K562 (cell line): Measurements from ENCODE around the gene NFE2. TPM values are rescaled to one million over a fixed set of nuclear protein-coding genes. Genes with fewer than 3 reads are reported as not detected.

Source experiments
- BRD4 ChIP-seq: fragments of 200-600 bp; sonication (generic); IDR thresholded peaks from 2 replicates; pipeline ENCODE4 v1.6.1; 2017; ENCODE audit warnings: inconsistent platforms
- CBX3 ChIP-seq, 2 experiments: IDR thresholded peaks; 1 replicate in 1 of 2; 2 replicates in 1 of 2; pipeline ENCODE4 v1.6.1; 2012; ENCODE audit warnings: inconsistent platforms in 2 of 2, low read length in 2 of 2, borderline replicate concordance in 1 of 2, control low read depth in 1 of 2
- COPS2 ChIP-seq: fragments of 450-650 bp; conservative IDR thresholded peaks from 2 replicates; pipeline ENCODE4 v1.6.1; 2016; ENCODE audit warnings: mild to moderate bottlenecking, moderate library complexity
- FOXK1 ChIP-seq: sonication (generic); formaldehyde crosslinking; IDR thresholded peaks from 2 replicates; pipeline ENCODE4 v1.8.0; 2022; ENCODE audit warnings: missing genetic modification reagents, mild to moderate bottlenecking, borderline replicate concordance
- GTF2A2 ChIP-seq: IDR thresholded peaks from 2 replicates; pipeline ENCODE4 v1.6.1; 2016; ENCODE audit warnings: mild to moderate bottlenecking, missing genetic modification characterization, missing compliant biosample characterization
- HLTF ChIP-seq: fragments of 450-650 bp; IDR thresholded peaks from 2 replicates; pipeline ENCODE4 v1.6.1; 2016
- HOMEZ ChIP-seq: fragments of 250-450 bp; sonication (Bioruptor Pico); IDR thresholded peaks from 2 replicates; pipeline ENCODE4 v1.4.0; 2020; ENCODE audit warnings: mild to moderate bottlenecking, moderate library complexity
- KAT7 ChIP-seq: sonication (generic); formaldehyde crosslinking; IDR thresholded peaks from 2 replicates; pipeline ENCODE4 v1.8.0; 2022; ENCODE audit warnings: missing genetic modification reagents, mild to moderate bottlenecking, borderline replicate concordance
- KLF1 ChIP-seq: fragments of 450-650 bp; IDR thresholded peaks from 2 replicates; pipeline ENCODE4 v1.6.1; 2016; ENCODE audit warnings: missing genetic modification characterization, missing compliant biosample characterization
- POLR2A ChIP-seq: fragments of 450-650 bp; conservative IDR thresholded peaks from 2 replicates; pipeline ENCODE4 v1.6.1; 2016
- POLR2B ChIP-seq: fragments of 450-650 bp; IDR thresholded peaks from 2 replicates; pipeline ENCODE4 v1.6.1; 2018; ENCODE audit warnings: low read depth; ENCODE audit not compliant: partially characterized antibody
- PPARD ChIP-seq: fragments of 250-450 bp; sonication (Bioruptor Pico); IDR thresholded peaks from 2 replicates; pipeline ENCODE4 v1.8.0; 2022; ENCODE audit warnings: inconsistent platforms, mild to moderate bottlenecking, moderate library complexity
- RBFOX2 ChIP-seq: fragments of 200-400 bp; formaldehyde crosslinking; IDR thresholded peaks from 2 replicates; pipeline ENCODE4 v1.6.1; 2017; ENCODE audit warnings: low read depth, mild to moderate bottlenecking, low read length, moderate library complexity
- SAFB ChIP-seq: fragments of 200-400 bp; formaldehyde crosslinking; IDR thresholded peaks from 2 replicates; pipeline ENCODE4 v1.6.1; 2017; ENCODE audit warnings: low read depth, low read length, borderline replicate concordance
- SLC30A9 ChIP-seq: fragments of 250-450 bp; sonication (Bioruptor Pico); IDR thresholded peaks from 2 replicates; pipeline ENCODE4 v1.8.0; 2022; ENCODE audit warnings: mild to moderate bottlenecking, moderate library complexity
- SMAD3 ChIP-seq: fragments of 450-650 bp; formaldehyde crosslinking; conservative IDR thresholded peaks from 2 replicates; pipeline ENCODE4 v1.4.0; 2020; ENCODE audit warnings: mild to moderate bottlenecking
- SREBF1 ChIP-seq: fragments of 150-350 bp; IDR thresholded peaks from 2 replicates; pipeline ENCODE4 v1.6.1; 2014; ENCODE audit warnings: antibody characterized with exemption, low read depth, low read length, borderline replicate concordance
- STAT5B ChIP-seq: fragments of 250-450 bp; sonication (Bioruptor Pico); IDR thresholded peaks from 2 replicates; pipeline ENCODE4 v1.8.0; 2021; ENCODE audit warnings: mild to moderate bottlenecking, inconsistent platforms
- STAT6 ChIP-seq: sonication (generic); formaldehyde crosslinking; IDR thresholded peaks from 2 replicates; pipeline ENCODE4 v1.8.1; 2023; ENCODE audit warnings: mild to moderate bottlenecking, missing genetic modification reagents
- TCF7 ChIP-seq: sonication (generic); IDR thresholded peaks from 2 replicates; pipeline ENCODE4 v1.6.1; 2016; ENCODE audit warnings: antibody characterized with exemption, borderline replicate concordance
- XRCC4 ChIP-seq: IDR thresholded peaks from one replicate; pipeline ENCODE4 v1.6.1; 2011; ENCODE audit not compliant: insufficient read depth, insufficient read length; ENCODE audit errors: extremely low read depth
- ZBTB7A ChIP-seq: IDR thresholded peaks from 2 replicates; pipeline ENCODE4 v1.6.1; 2011; ENCODE audit warnings: low read depth, mild to moderate bottlenecking, low read length, moderate library complexity, borderline replicate concordance; ENCODE audit not compliant: control insufficient read depth
- ZFX ChIP-seq: sonication (generic); formaldehyde crosslinking; IDR thresholded peaks from 2 replicates; pipeline ENCODE4 v1.8.0; 2022; ENCODE audit warnings: mild to moderate bottlenecking, missing genetic modification reagents, moderate library complexity
- ZNF263 ChIP-seq: sonication (generic); formaldehyde crosslinking; IDR thresholded peaks from 2 replicates; pipeline ENCODE4 v1.8.0; 2022; ENCODE audit warnings: mild to moderate bottlenecking, missing genetic modification reagents, borderline replicate concordance
- ZNF408 ChIP-seq: fragments of 250-450 bp; sonication (Bioruptor Pico); IDR thresholded peaks from 2 replicates; pipeline ENCODE4 v1.4.0; 2020; ENCODE audit warnings: low read depth, mild to moderate bottlenecking, moderate library complexity
- ZNF76 ChIP-seq: fragments of 250-450 bp; sonication (Bioruptor Pico); IDR thresholded peaks from 2 replicates; pipeline ENCODE4 v1.4.0; 2020; ENCODE audit warnings: mild to moderate bottlenecking, moderate library complexity, borderline replicate concordance
- polyA plus RNA-seq, 8 experiments: library from polyadenylated mRNA; depleted of rRNA in 4 of 8; stranded (reverse) in 5 of 8; unstranded in 3 of 8; fragments of >200 nt; fragmentation: Nextera tagmentation in 2 of 8; fragmentation: Illumina TruSeq in 1 of 8; extraction: Ambion mirVana in 2 of 8; extraction: Trizol in 1 of 8; gene quantifications; 2 replicates each; pipeline versions ENCODE4 v1.2.1 to v1.2.3, GENCODE V29; 2011 to 2014; ENCODE audit warnings: inconsistent platforms in 1 of 8, missing spikeins in 1 of 8
- total RNA-seq, 7 experiments: library from RNA; depleted of rRNA in 6 of 7; stranded (reverse); fragments of >200 nt in 6 of 7; fragmentation: Illumina TruSeq in 2 of 7; extraction: Trizol in 2 of 7; gene quantifications; 2 replicates each; pipeline versions ENCODE4 v1.2.1 to v1.2.3, GENCODE V29; 2011 to 2021; ENCODE audit warnings: low replicate concordance in 1 of 7

Gene NFE2
- total and polyA plus RNA-seq, 9 of the 15 experiments (the other 6 are each of a cell fraction or from before 2014, with no cell fraction given): 12.3 to 282 (median 208) TPM

GRCh38 chr12:54292083-54292930 lies 8.5 kb downstream of the NFE2 start (continued):
- TF ChIP-seq FOXK1 (CRISPR knock-in tag) (0 out of 2 replicates have a peak, but pooled peaks have one; percentile 16), STAT5B (CRISPR knock-in tag) (no peak), ZNF76 (CRISPR knock-in tag) (no peak), SAFB (no peak), ZBTB7A (0 out of 2 replicates have a peak, but pooled peaks have one; percentile 31), ZNF263 (CRISPR knock-in tag) (peak; percentile 32; the same call in 1 of the 2 replicates), HLTF (no peak), HOMEZ (CRISPR knock-in tag) (no peak), STAT6 (CRISPR knock-in tag) (no peak), BRD4 (no peak), TCF7 (no peak), SMAD3 (no peak), ZNF408 (CRISPR knock-in tag) (no peak), KLF1 (no peak), GTF2A2 (tag) (no peak), SREBF1 (no peak), ZFX (CRISPR knock-in tag) (peak; percentile 33; the same call in 1 of the 2 replicates), KAT7 (CRISPR knock-in tag) (peak; percentile 93; the same call in 1 of the 2 replicates), POLR2A (peak; percentile 46; the same call in 1 of the 2 replicates), CBX3 (IDR thresholded peaks at IDR 0.05; ENCODE audit: borderline replicate concordance in 1 of 2, low read length in 2 of 2) (no peak), SLC30A9 (CRISPR knock-in tag) (no peak), XRCC4 (no peak), PPARD (CRISPR knock-in tag) (no peak), RBFOX2 (peak; percentile 70), COPS2 (no peak), POLR2B (peak; percentile 13)
